Activated B cell treated with CpG ODN at 0.5 μM for 24 hours (primary cell): ENCODE data around the gene CAPZA2. TPM values are rescaled to one million over a fixed set of nuclear protein-coding genes. Genes with fewer than 3 reads are reported as not detected.
"Not testable (repeated sequence)": the region's sequence is repeated elsewhere in the genome, so short reads cannot be mapped to it uniquely, and the experiment has no call there.

Source experiments
- ATAC-seq: fragments of 200-7000 bp; cut with Tn5 transposase; one replicate; pipeline ENCODE4 v1.10.0; 2021; ENCODE audit warnings: low read depth, mild to moderate bottlenecking, moderate library complexity
- CTCF ChIA-PET: fragments of 350-600 bp; sonication (Branson Sonifier 250); formaldehyde crosslinking; loops from one replicate; lab custom pipeline; 2021; ENCODE audit warnings: antibody characterized with exemption; lab: Charles Lee
- POLR2A ChIA-PET: fragments of 350-600 bp; sonication (Branson Sonifier 250); formaldehyde crosslinking; loops from one replicate; lab custom pipeline; 2021; ENCODE audit warnings: antibody characterized with exemption; lab: Charles Lee
- DNase-seq: peaks from one replicate; pipeline ENCODE4 v3.0.0; 2022
- H3K27ac Mint-ChIP-seq: one replicate; pipeline ENCODE4 v1.8.0; 2020; ENCODE audit warnings: mixed read lengths
- H3K27me3 Mint-ChIP-seq: one replicate; pipeline ENCODE4 v1.8.0; 2021; ENCODE audit warnings: mixed read lengths
- H3K36me3 Mint-ChIP-seq: one replicate; pipeline ENCODE4 v1.8.0; 2021; ENCODE audit warnings: low read depth, mixed read lengths
- H3K4me1 Mint-ChIP-seq: one replicate; pipeline ENCODE4 v1.8.0; 2021; ENCODE audit warnings: mixed read lengths
- H3K4me3 Mint-ChIP-seq: one replicate; pipeline ENCODE4 v1.8.0; 2020; ENCODE audit warnings: mild to moderate bottlenecking, mixed read lengths
- H3K9me3 Mint-ChIP-seq: one replicate; pipeline ENCODE4 v1.8.0; 2020; ENCODE audit warnings: mixed read lengths
- intact Hi-C: fragments of 100-400 bp; cut with micrococcal nuclease; formaldehyde crosslinking; loops from one replicate; pipeline ENCODE4 v1.15.1; 2024
- total RNA-seq: library from RNA; stranded (reverse); gene quantifications from 2 replicates; pipeline ENCODE4 v1.2.3, GENCODE V29; 2022
- TF ChIP-seq, protein P1 (sequence below): fragments of 200-600 bp; IDR thresholded peaks from one replicate; pipeline ENCODE4 v1.8.0; 2022; ENCODE audit warnings: antibody characterized with exemption, mild to moderate bottlenecking

Gene CAPZA2
- total RNA-seq, 1 donor from 2014 or later = 110 TPM

- TF ChIP-seq, protein P1, sequence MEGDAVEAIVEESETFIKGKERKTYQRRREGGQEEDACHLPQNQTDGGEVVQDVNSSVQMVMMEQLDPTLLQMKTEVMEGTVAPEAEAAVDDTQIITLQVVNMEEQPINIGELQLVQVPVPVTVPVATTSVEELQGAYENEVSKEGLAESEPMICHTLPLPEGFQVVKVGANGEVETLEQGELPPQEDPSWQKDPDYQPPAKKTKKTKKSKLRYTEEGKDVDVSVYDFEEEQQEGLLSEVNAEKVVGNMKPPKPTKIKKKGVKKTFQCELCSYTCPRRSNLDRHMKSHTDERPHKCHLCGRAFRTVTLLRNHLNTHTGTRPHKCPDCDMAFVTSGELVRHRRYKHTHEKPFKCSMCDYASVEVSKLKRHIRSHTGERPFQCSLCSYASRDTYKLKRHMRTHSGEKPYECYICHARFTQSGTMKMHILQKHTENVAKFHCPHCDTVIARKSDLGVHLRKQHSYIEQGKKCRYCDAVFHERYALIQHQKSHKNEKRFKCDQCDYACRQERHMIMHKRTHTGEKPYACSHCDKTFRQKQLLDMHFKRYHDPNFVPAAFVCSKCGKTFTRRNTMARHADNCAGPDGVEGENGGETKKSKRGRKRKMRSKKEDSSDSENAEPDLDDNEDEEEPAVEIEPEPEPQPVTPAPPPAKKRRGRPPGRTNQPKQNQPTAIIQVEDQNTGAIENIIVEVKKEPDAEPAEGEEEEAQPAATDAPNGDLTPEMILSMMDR = no peak
- H3K4me3 Mint-ChIP-seq = no peak overlapping the region
- peaks cover 3% of the 10 kb centered on the region for H3K4me1 Mint-ChIP-seq
- no peak for ATAC-seq
- no peaks in the 10 kb centered on the region for H3K27me3 Mint-ChIP-seq
- no peaks in the 10 kb centered on the region for H3K9me3 Mint-ChIP-seq
- intact Hi-C loops = no loop called here
- H3K27ac Mint-ChIP-seq = no peak overlapping the region
- no peak for DNase-seq
- ChIA-PET CTCF (interaction anchor here (1.0 to 1.2 kb wide), 2 partner anchors 17 to 158 kb away, joined by 3 read pairs; no protein-coding TSS in a partner anchor), POLR2A (no interaction called here)
- H3K36me3 Mint-ChIP-seq = no peaks in the 10 kb centered on the region
These were observed 107.0 kb downstream of the CAPZA2 start for GRCh38 chr7:116969371-116969902.

GRCh38 chr7:116970238-116970910, 108.0 kb downstream of the CAPZA2 start:
- Mint-ChIP-seq H3K36me3 (no peaks in the 10 kb centered on the region), H3K27ac (no peak overlapping the region), H3K27me3 (no peaks in the 10 kb centered on the region), H3K9me3 (no peaks in the 10 kb centered on the region), H3K4me3 (no peak overlapping the region), H3K4me1 (peaks cover 3% of the 10 kb centered on the region)
- TF ChIP-seq, protein P1 = no peak
- ATAC-seq = no peak
- no peak for DNase-seq
- ChIA-PET POLR2A (no interaction called here), CTCF (interaction anchor here (1.0 to 1.2 kb wide), 2 partner anchors 16 to 157 kb away, joined by 3 read pairs; no protein-coding TSS in a partner anchor)
- intact Hi-C loops = no loop called here

DNA sequence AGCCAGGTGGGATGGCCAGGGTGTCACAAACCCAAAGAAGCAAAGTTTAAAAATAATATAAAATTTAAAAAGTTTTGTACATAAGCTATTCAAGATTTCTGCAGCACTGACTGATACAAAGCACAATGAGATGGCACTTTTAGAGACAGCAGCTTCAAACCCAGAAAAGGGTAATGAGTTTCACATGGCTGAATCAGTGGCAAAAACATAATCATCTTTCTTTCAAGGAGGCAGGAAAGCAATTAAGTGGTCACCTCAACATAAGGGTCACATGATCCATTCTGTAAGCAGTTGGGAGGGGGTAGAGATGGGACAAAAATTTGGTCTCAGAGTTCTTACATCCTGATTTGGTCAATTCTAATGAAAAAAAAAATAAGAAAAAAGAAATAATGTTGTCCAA, 108.8 kb downstream of the CAPZA2 start:
- POLR2A ChIA-PET, ATAC-seq, intact Hi-C loops, H3K27ac Mint-ChIP-seq, H3K9me3 Mint-ChIP-seq, CTCF ChIA-PET, H3K4me1 Mint-ChIP-seq, H3K27me3 Mint-ChIP-seq, H3K4me3 Mint-ChIP-seq, DNase-seq, H3K36me3 Mint-ChIP-seq: not testable (repeated sequence)

Other genes with a start within 250 kb of the CAPZA2 start
- 1.1 and 1.5 TPM in 2 replicates for gene MET, start 190.4 kb upstream of the CAPZA2 start, total RNA-seq
- 8.3 and 8.5 TPM in 2 replicates for gene ST7, start 90.9 kb downstream of the CAPZA2 start, total RNA-seq